ENCODE measurements around the gene BUD23.

DNA sequence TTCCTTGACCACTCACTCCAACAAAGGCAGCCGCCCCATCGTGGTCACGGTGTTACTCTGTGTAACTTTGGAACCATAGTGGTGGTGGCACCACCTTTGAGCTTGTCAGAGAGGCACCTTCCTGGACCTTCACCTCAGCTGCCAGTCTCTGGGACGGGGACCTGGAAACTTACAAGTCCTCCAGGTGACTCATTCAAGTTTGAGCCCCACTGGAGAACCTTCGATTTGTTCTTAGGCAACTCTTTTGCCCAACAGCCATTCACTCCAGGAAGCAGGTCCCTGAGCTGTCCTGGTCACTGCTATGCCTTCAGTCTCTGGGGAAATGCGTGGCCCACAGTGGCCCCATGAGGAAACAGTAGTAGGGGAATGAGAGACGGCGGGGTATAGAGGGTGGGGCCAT is 18.8 kb downstream of the BUD23 start:
- TF ChIP-seq, protein P1, sequence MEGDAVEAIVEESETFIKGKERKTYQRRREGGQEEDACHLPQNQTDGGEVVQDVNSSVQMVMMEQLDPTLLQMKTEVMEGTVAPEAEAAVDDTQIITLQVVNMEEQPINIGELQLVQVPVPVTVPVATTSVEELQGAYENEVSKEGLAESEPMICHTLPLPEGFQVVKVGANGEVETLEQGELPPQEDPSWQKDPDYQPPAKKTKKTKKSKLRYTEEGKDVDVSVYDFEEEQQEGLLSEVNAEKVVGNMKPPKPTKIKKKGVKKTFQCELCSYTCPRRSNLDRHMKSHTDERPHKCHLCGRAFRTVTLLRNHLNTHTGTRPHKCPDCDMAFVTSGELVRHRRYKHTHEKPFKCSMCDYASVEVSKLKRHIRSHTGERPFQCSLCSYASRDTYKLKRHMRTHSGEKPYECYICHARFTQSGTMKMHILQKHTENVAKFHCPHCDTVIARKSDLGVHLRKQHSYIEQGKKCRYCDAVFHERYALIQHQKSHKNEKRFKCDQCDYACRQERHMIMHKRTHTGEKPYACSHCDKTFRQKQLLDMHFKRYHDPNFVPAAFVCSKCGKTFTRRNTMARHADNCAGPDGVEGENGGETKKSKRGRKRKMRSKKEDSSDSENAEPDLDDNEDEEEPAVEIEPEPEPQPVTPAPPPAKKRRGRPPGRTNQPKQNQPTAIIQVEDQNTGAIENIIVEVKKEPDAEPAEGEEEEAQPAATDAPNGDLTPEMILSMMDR (conservative IDR thresholded peaks at IDR 0.05; ENCODE audit: low read depth, low read length): no peak
- no peak for TF ChIP-seq EZH2 (IDR thresholded peaks at IDR 0.05; ENCODE audit: low read length, unreplicated experiment)

All from PC-3 (cell line).